Measurements from ENCODE around the gene PRXL2B.
A peak's percentile ranks its signal among the peaks of the same experiment; 100 is the strongest.
"Not testable (repeated sequence)": the region's sequence is repeated elsewhere in the genome, so short reads cannot be mapped to it uniquely, and the experiment has no call there.

The PRXL2B gene

GRCh38 chr1:2586154-2587070 is at the start of gene PRXL2B:
Gene PRXL2B, plus strand, starts transcription at chr1:2586777. Its CDS starts 109 bp downstream, at chr1:2586886.
- peak; percentile 94 to 99 (median 98) for DNase-seq (ENCODE audit: low read depth in 4 of 4, low spot score in 1 of 4)

GRCh38 chr1:2537784-2538115 is 48.8 kb upstream of the PRXL2B start:
- no peak for DNase-seq (ENCODE audit: low read depth in 4 of 4, low spot score in 1 of 4)

GRCh38 chr1:2538376-2538775 is 48.2 kb upstream of the PRXL2B start:
- DNase-seq (ENCODE audit: low read depth in 4 of 4, low spot score in 1 of 4): no peak

GRCh38 chr1:2538872-2539271 is 47.7 kb upstream of the PRXL2B start:
- DNase-seq (ENCODE audit: low read depth in 4 of 4, low spot score in 1 of 4): no peak

- DNase-seq (ENCODE audit: low read depth in 4 of 4, low spot score in 1 of 4): no peak
These were observed 47.2 kb upstream of the PRXL2B start for GRCh38 chr1:2539312-2539907.

GRCh38 chr1:2540816-2541492 is 45.6 kb upstream of the PRXL2B start:
- no peak for DNase-seq (ENCODE audit: low read depth in 4 of 4, low spot score in 1 of 4)

- DNase-seq (ENCODE audit: low read depth in 4 of 4, low spot score in 1 of 4): no peak
These were observed 44.8 kb upstream of the PRXL2B start for GRCh38 chr1:2541619-2542245.

- DNase-seq (ENCODE audit: low read depth in 4 of 4, low spot score in 1 of 4): no peak
These were observed 44.2 kb upstream of the PRXL2B start for GRCh38 chr1:2542246-2542915.

- no peak for DNase-seq (ENCODE audit: low read depth in 4 of 4, low spot score in 1 of 4)
These were observed 43.0 kb upstream of the PRXL2B start for GRCh38 chr1:2543543-2544092.

- no peak for DNase-seq (ENCODE audit: low read depth in 4 of 4, low spot score in 1 of 4)
These were observed 42.3 kb upstream of the PRXL2B start for GRCh38 chr1:2544093-2544874.

- DNase-seq (ENCODE audit: low read depth in 4 of 4, low spot score in 1 of 4): no peak
These were observed 41.5 kb upstream of the PRXL2B start for GRCh38 chr1:2544875-2545640.

- peak in 3 of 4 experiments; percentile 62 to 82 (median 75) for DNase-seq (ENCODE audit: low read depth in 4 of 4, low spot score in 1 of 4)
These were observed 40.6 kb upstream of the PRXL2B start for GRCh38 chr1:2545754-2546514.

- peak in 2 of 4 experiments; percentile 69 to 87 for DNase-seq (ENCODE audit: low read depth in 4 of 4, low spot score in 1 of 4)
These were observed 39.9 kb upstream of the PRXL2B start for GRCh38 chr1:2546515-2547209.

GRCh38 chr1:2547210-2548067 is 39.1 kb upstream of the PRXL2B start:
- peak in 1 of 4 experiments; percentile 61 for DNase-seq (ENCODE audit: low read depth in 4 of 4, low spot score in 1 of 4)

GRCh38 chr1:2548068-2548589 is 38.4 kb upstream of the PRXL2B start:
- DNase-seq (ENCODE audit: low read depth in 4 of 4, low spot score in 1 of 4): peak in 3 of 4 experiments; percentile 69 to 78 (median 70)

GRCh38 chr1:2549367-2550029 is 37.1 kb upstream of the PRXL2B start:
- DNase-seq (ENCODE audit: low read depth in 4 of 4, low spot score in 1 of 4): not testable (repeated sequence)

Data from stimulated activated CD4-positive, alpha-beta T cell treated with anti-CD3 and anti-CD28 coated beads, Interleukin-1b, Interleukin-23, amount 100 ng/mL, for 24 hours (primary cell).